Hepatocyte (in vitro differentiated cells): ENCODE measurements around the gene CHKA.

Experiments
- CTCF ChIP-seq: fragments of 200-600 bp; sonication (generic); IDR thresholded peaks from 2 replicates; pipeline ENCODE4 v1.5.1; 2016; ENCODE audit warnings: antibody characterized with exemption, mild to moderate bottlenecking; ENCODE audit not compliant: poor library complexity
- EZH2phosphoT487 ChIP-seq: fragments of 200-600 bp; sonication (generic); IDR thresholded peaks from one replicate; pipeline ENCODE4 v1.6.1; 2018; ENCODE audit warnings: antibody characterized with exemption, mild to moderate bottlenecking, low read depth, moderate library complexity; ENCODE audit not compliant: unreplicated experiment, severe bottlenecking

GRCh38 chr11:68003846-68004550 is 117.2 kb downstream of the CHKA start, which contains the start of gene UNC93B1:
- no peak for TF ChIP-seq CTCF
- TF ChIP-seq EZH2phosphoT487 = no peak
